Natural killer cell treated with Interleukin-12 subunit alpha and Interleukin-12 subunit beta and Interleukin-15 and Interleukin-18, amount 100 ng/mL, for 72 hours (primary cell): ENCODE results near the gene HPSE2. TPM values are rescaled to one million over a fixed set of nuclear protein-coding genes. Genes with fewer than 3 reads are reported as not detected.

Experiments
- ATAC-seq, 2 donors: fragments of 150-1000 bp; cut with Tn5 transposase in 1 of 2; sonication (Bioruptor Pico), chemical (Tn5 transposase) in 1 of 2; 2 replicates each; pipeline ENCODE4 v1.10.0; 2021
- DNase-seq: peaks from one replicate; pipeline ENCODE4 v3.0.0; 2022; ENCODE audit warnings: low spot score
- H3K27ac Mint-ChIP-seq, 2 donors: 1 replicate in 1 of 2; 2 replicates in 1 of 2; pipeline ENCODE4 v1.8.0; 2022; ENCODE audit warnings: mixed read lengths in 2 of 2, mild to moderate bottlenecking in 1 of 2, moderate library complexity in 1 of 2
- H3K27me3 Mint-ChIP-seq, 2 donors: 1 replicate in 1 of 2; 2 replicates in 1 of 2; pipeline ENCODE4 v1.8.0; 2022; ENCODE audit warnings: mixed read lengths in 2 of 2
- H3K36me3 Mint-ChIP-seq: one replicate; pipeline ENCODE4 v1.8.0; 2022; ENCODE audit warnings: mixed read lengths
- H3K4me1 Mint-ChIP-seq, 2 donors: 1 replicate in 1 of 2; 2 replicates in 1 of 2; pipeline ENCODE4 v1.8.0; 2022; ENCODE audit warnings: low read depth in 2 of 2, mixed read lengths in 2 of 2, mild to moderate bottlenecking in 1 of 2
- H3K4me3 Mint-ChIP-seq: one replicate; pipeline ENCODE4 v1.8.0; 2022; ENCODE audit warnings: mixed read lengths
- H3K9me3 Mint-ChIP-seq: 2 replicates; pipeline ENCODE4 v1.8.0; 2022; ENCODE audit warnings: mixed read lengths
- total RNA-seq, 2 donors: library from RNA; stranded (reverse); gene quantifications; one replicate each; pipeline ENCODE4 v1.2.3, GENCODE V29; 2022

Gene HPSE2
- total RNA-seq, 2 donors from 2014 or later = not detected

DNA sequence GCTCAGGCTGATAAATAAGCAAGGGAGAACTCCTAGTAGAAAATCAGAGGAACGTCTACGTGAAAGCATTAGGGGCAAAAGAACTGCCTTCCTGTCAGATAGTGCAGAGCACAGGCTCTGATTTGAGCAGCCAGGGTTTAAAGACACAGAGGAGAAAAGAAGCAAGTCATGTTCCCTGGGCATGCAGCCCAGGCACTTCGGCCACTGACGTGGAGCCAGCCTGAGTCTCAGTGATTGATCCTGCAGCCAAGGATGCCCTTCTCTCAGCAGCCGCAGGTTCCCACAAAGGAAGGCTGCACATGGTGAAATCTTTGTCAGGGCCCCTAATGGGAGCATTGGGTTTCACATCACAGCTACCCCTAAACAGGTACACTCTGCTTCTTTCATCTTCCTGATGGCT, 627.2 kb downstream of the HPSE2 start:
- H3K4me1 Mint-ChIP-seq = no peaks in the 10 kb centered on the region
- H3K4me3 Mint-ChIP-seq = no peak overlapping the region
- no peaks in the 10 kb centered on the region for H3K36me3 Mint-ChIP-seq
- DNase-seq = no peak
- ATAC-seq = no peak
- H3K9me3 Mint-ChIP-seq = no peaks in the 10 kb centered on the region
- no peak overlapping the region for H3K27ac Mint-ChIP-seq
- peaks cover 13 to 58% of the 10 kb centered on the region in 2 donors for H3K27me3 Mint-ChIP-seq

DNA sequence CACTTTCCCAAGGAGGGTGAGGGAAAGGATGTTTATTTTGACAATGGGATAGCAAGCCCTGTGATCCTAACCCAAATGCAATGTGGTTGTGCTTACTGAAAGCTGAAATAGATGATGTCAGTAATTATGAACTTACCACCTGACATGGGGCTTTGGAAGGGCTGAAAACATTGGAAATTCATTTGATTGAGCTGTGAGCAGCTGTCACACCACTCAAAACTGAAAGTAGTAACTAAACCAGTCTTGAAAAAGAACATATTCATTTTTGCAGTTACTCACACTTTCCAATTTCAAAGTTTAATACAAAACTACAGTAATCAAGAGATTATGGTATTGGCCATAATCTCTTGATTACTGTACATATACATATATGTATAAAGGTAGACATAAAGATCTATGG, 633.4 kb downstream of the HPSE2 start:
- Mint-ChIP-seq H3K4me1 (no peaks in the 10 kb centered on the region), H3K27ac (no peak overlapping the region), H3K36me3 (peaks cover 4% of the 10 kb centered on the region), H3K4me3 (no peak overlapping the region), H3K27me3 (peaks cover 12 to 36% of the 10 kb centered on the region in 2 donors), H3K9me3 (peaks cover 4% of the 10 kb centered on the region)
- no peak for ATAC-seq
- DNase-seq = no peak

DNA sequence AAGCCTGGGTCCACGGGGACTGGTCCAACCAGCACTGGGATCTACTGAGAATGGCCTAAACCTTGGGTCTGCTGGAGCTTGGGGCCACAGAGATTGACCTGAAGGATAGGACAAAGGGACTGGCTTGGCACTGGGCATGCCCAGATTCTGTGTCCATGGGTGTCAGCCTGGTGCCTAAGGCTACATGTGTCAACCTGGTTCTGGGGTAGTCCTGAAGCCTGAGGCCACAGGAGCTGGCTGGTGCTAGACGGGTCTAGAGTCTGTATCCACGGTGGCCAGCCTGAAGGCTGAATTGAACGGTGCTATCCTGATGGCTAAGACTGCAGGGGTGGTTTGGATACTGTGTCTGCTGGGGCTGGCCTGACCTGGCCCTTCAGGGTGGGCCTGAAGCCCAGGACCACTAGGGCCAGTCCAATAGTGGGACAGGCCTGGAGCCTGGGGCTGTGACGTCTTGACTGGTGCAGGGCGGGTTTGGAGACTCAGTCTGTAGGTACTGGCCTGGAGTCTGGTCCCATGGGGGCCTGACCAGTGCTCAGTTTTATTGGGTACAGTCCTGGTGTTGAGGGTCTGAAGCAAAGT, 636.5 kb downstream of the HPSE2 start:
- H3K27me3 Mint-ChIP-seq = peaks cover 9 to 18% of the 10 kb centered on the region in 2 donors
- no peak overlapping the region for H3K27ac Mint-ChIP-seq
- ATAC-seq (peak; percentile 41 to 61), DNase-seq (no peak)
- H3K4me3 Mint-ChIP-seq = no peak overlapping the region
- no peaks in the 10 kb centered on the region for H3K4me1 Mint-ChIP-seq
- H3K9me3 Mint-ChIP-seq = peaks cover 4% of the 10 kb centered on the region
- peaks cover 4% of the 10 kb centered on the region for H3K36me3 Mint-ChIP-seq

DNA sequence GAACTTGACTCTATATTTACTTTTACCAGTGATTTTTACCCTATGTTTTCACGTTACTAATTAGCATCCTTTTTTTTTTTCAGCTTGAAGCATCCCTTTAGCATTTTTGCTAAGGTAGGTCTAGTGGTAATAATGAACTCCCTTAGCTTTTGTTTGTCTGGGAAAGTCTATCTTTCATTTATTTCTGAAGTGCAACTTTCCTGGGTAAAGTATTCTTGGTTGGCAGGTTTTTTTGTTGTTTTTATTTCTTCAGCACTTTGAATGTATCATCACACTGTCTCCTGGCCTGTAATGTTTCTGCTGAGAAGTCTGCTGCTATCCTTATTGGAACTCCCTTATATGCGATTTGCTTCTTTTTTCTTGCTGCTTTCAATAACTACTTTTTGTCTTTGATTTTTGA, 639.2 kb downstream of the HPSE2 start:
- H3K4me3 Mint-ChIP-seq = no peak overlapping the region
- no peaks in the 10 kb centered on the region for H3K4me1 Mint-ChIP-seq
- H3K27me3 Mint-ChIP-seq = peaks cover 2 to 18% of the 10 kb centered on the region in 2 donors
- DNase-seq (no peak), ATAC-seq (no peak)
- H3K9me3 Mint-ChIP-seq = peaks cover 4% of the 10 kb centered on the region
- H3K27ac Mint-ChIP-seq = no peak overlapping the region
- peaks cover 4% of the 10 kb centered on the region for H3K36me3 Mint-ChIP-seq

DNA sequence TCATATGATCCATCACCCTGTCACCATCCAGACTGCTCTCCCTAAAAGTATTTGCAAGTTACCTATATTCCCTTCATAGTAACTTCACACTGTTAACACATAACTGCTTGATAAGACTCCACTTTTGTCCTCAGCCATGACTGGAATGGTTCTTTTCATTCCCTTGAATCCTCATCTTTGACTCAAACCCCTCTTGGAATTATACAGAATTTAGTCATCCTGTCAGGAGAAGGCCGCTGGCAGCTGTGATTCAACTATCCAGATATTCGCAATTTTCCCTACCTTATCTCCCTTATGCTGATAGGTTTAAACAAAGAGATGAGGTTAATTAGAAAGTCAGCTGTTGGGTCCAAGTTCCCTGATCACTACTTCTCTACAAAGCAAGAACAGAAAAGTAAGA, 646.0 kb downstream of the HPSE2 start:
- Mint-ChIP-seq H3K27ac (no peak overlapping the region), H3K4me1 (no peaks in the 10 kb centered on the region), H3K9me3 (no peaks in the 10 kb centered on the region), H3K4me3 (no peak overlapping the region), H3K36me3 (no peaks in the 10 kb centered on the region), H3K27me3 (peaks cover 7 to 30% of the 10 kb centered on the region in 2 donors)
- ATAC-seq = no peak
- no peak for DNase-seq

DNA sequence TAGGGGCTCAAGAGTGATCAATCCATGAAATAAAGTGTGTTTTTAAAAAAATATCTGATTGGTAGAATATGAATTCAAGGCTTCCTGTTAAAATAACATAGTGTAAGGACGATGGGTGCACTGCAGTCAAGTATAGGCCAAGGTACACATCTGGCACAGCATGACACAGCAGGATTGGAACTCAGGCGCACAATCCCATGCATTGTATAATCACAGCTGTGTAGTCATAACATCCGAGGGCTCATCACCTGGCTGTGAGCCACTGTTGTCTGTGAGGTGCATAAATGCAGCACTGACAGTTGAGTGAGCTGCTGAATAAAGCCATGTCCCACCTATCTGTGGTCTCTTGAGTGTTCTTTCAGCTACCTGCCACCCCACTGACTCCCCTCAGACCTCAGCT, 646.6 kb downstream of the HPSE2 start:
- no peaks in the 10 kb centered on the region for H3K4me1 Mint-ChIP-seq
- H3K27ac Mint-ChIP-seq = no peak overlapping the region
- DNase-seq = no peak
- no peak overlapping the region for H3K4me3 Mint-ChIP-seq
- H3K9me3 Mint-ChIP-seq = no peaks in the 10 kb centered on the region
- H3K27me3 Mint-ChIP-seq = peaks cover 7 to 36% of the 10 kb centered on the region in 2 donors
- no peaks in the 10 kb centered on the region for H3K36me3 Mint-ChIP-seq
- no peak for ATAC-seq

DNA sequence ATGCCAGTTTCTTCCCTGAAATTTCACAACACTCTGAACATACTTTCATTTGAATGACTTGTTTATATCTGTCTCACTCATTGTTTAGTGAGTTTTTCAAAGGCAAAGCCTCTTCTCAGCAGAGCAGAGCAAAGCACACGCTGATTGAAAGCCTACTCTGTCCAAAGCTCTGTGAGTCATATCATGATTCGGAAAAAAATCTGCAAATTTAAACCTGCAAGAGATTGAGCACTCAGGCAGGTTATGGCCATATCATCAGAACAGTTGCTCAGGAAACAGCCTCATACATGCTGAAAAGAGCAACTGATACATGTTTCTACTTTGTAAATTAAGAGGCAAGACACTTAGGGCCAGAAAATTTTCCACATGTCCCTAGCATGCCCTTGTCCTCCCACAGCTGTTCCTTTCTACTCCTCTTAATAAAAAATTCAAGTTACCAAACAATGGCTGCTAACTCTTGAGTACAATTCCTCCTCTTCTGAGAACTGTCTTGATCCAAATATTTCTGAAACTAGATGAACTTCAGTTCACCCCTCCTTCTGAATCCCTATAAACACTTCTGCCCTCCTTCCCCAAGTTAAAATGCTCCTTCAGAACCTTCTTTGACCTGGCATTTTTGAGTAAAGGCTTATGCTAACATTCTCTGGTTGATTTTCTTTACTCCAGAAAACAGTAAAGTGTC, 648.4 kb downstream of the HPSE2 start:
- Mint-ChIP-seq H3K4me1 (no peaks in the 10 kb centered on the region), H3K27me3 (peaks cover 17 to 39% of the 10 kb centered on the region in 2 donors), H3K9me3 (no peaks in the 10 kb centered on the region), H3K36me3 (no peaks in the 10 kb centered on the region), H3K27ac (no peak overlapping the region), H3K4me3 (no peak overlapping the region)
- ATAC-seq (no peak), DNase-seq (no peak)

DNA sequence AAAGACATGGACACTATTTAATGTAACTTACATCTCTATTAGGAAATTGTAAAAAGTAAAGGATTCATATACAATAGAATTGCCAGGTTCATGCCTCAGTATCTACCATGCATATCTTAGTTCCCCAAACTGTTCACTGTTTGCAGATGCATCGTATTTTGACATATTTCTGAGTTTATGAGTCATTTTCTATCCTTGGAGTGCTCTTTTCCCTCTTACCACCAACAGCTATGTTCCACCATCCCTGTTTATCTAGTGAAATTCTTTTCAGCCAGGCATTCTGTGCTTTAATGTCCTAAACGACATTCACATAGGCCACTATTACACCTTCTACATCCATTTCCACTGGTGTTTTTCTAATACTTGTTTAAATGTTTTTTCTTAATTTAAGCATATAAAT, 649.6 kb downstream of the HPSE2 start:
- H3K4me1 Mint-ChIP-seq = no peaks in the 10 kb centered on the region
- H3K36me3 Mint-ChIP-seq = no peaks in the 10 kb centered on the region
- no peaks in the 10 kb centered on the region for H3K9me3 Mint-ChIP-seq
- DNase-seq (no peak), ATAC-seq (no peak)
- peaks cover 15 to 39% of the 10 kb centered on the region in 2 donors for H3K27me3 Mint-ChIP-seq
- H3K27ac Mint-ChIP-seq = no peak overlapping the region
- H3K4me3 Mint-ChIP-seq = no peak overlapping the region

DNA sequence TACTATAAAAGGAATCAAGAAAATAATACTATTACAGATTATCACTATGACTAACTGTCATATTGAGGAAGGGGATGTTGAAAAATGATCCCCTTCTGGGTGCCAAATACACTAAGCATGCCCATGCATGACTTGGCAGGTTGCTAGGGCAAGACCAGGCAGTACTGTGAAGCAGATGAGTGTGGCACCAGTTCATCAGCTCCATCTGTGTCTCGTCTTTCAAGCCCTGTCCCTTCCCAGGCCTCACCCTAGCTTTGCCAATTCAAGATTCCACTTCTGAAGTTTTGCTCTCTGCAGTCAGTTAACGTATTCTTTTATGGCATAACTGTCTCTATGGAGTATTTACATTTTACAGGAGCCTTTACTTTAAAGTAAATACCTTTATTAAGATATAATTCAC, 653.3 kb downstream of the HPSE2 start:
- Mint-ChIP-seq H3K4me1 (no peaks in the 10 kb centered on the region), H3K36me3 (no peaks in the 10 kb centered on the region), H3K4me3 (no peak overlapping the region), H3K27ac (no peak overlapping the region), H3K27me3 (peaks cover 27 to 54% of the 10 kb centered on the region in 2 donors), H3K9me3 (no peaks in the 10 kb centered on the region)
- DNase-seq = no peak
- ATAC-seq = no peak

DNA sequence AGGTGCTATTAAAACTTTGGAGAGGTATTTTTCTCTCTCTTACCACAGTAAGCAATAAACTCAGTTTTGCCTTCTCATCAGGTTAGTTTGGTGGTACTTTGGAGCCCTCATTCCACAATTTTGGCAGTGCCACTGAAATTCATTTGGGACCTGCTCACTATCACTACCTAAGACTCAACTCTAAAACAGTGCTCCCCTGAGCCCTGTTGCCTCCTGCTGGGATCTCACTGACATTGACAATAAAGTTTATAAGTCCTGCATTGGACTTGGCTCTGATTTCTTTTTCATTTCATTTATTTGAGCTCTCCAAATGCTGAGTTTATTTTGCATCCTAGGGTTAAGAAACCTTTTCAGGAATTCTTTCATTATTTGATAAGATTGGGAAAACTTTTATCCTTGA, 658.1 kb downstream of the HPSE2 start:
- H3K4me1 Mint-ChIP-seq = no peaks in the 10 kb centered on the region
- DNase-seq (no peak), ATAC-seq (no peak)
- H3K4me3 Mint-ChIP-seq = no peak overlapping the region
- H3K9me3 Mint-ChIP-seq = no peaks in the 10 kb centered on the region
- H3K27me3 Mint-ChIP-seq = peaks cover 26 to 46% of the 10 kb centered on the region in 2 donors
- no peak overlapping the region for H3K27ac Mint-ChIP-seq
- no peaks in the 10 kb centered on the region for H3K36me3 Mint-ChIP-seq

DNA sequence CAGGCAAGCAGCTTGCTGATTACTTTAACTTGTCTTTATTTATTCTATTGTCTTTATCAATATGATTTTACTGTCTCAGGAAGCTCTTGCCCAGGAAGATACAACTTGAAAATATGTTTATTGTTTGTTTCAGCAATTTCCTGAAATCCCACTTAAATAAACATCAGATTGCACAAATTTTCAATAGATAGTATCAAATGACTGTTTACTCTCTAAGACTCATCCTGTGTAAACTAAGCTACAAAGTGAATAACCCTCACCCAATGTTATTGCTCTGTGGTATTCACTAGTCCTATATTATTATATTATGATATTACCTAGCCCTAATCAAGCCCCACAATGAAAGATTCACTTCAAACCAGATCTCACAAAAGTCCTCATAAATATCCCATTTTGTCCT, 658.5 kb downstream of the HPSE2 start:
- Mint-ChIP-seq H3K9me3 (no peaks in the 10 kb centered on the region), H3K36me3 (no peaks in the 10 kb centered on the region), H3K27ac (no peak overlapping the region), H3K4me3 (no peak overlapping the region), H3K4me1 (no peaks in the 10 kb centered on the region), H3K27me3 (peaks cover 30 to 50% of the 10 kb centered on the region in 2 donors)
- DNase-seq (no peak), ATAC-seq (no peak)

DNA sequence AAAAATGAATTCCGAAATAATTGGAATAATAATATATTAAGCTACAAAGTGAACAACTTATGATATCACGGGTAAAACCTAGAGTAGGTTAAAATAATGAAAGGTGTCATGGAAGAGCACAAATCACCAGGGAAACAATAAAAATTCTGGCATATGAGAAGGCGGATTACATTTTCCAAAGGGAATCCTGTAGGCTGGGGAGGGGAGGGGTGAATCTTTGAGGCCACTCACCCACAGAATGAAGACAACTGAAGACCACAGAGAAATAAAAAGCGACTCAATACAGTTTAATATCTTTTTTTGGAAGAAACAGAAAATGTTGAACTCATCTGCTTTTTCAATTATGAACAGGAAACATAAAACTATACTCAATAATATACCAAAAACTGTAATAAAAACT, 659.6 kb downstream of the HPSE2 start:
- Mint-ChIP-seq H3K4me1 (no peaks in the 10 kb centered on the region), H3K9me3 (no peaks in the 10 kb centered on the region), H3K4me3 (no peak overlapping the region), H3K27me3 (peaks cover 30 to 52% of the 10 kb centered on the region in 2 donors), H3K27ac (no peak overlapping the region), H3K36me3 (no peaks in the 10 kb centered on the region)
- ATAC-seq = no peak
- DNase-seq = no peak

DNA sequence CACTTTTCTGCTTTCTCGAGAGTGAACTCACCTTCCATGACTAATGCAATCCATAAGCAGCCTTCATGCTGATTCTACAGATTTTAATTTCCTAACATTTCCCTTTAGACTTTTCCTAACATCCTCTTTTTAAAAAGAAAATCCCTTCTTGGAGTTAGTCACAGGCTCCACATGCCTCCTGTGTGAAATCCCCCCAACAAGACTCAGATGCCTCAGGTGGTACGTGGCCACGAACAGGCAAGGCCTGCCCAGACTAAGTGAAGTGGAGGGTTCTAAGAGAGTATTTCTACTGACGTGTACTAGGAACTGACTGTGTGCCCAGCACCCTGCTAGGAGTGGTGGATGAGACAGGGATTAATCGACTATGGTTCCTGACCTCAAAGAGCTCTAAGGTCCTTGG, 663.1 kb downstream of the HPSE2 start:
- Mint-ChIP-seq H3K27ac (no peak overlapping the region), H3K36me3 (no peaks in the 10 kb centered on the region), H3K4me1 (no peaks in the 10 kb centered on the region), H3K27me3 (peaks cover 15 to 38% of the 10 kb centered on the region in 2 donors), H3K4me3 (no peak overlapping the region), H3K9me3 (no peaks in the 10 kb centered on the region)
- DNase-seq (no peak), ATAC-seq (no peak)

DNA sequence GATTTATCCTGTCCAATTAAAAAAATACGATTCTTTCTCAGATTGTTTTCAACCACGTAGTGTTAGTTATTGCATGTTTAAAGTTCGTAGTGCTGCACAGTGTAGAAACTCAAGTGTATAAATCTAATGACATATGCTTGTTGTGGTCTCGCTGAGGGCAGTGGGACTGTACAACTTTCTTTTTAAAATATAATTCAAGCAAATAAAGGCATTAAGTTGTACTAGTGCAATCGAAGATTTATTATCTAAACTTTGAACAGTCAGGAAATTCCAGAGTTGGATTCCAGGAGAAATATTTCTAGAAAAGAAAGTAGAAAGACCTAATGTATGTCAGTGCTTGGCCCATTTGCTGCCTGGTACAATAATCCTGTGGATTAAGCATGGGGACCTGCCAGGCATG, 664.8 kb downstream of the HPSE2 start:
- Mint-ChIP-seq H3K9me3 (no peaks in the 10 kb centered on the region), H3K36me3 (no peaks in the 10 kb centered on the region), H3K27ac (no peak overlapping the region), H3K27me3 (peaks cover 12 to 26% of the 10 kb centered on the region in 2 donors), H3K4me1 (no peaks in the 10 kb centered on the region), H3K4me3 (no peak overlapping the region)
- DNase-seq (no peak), ATAC-seq (no peak)

DNA sequence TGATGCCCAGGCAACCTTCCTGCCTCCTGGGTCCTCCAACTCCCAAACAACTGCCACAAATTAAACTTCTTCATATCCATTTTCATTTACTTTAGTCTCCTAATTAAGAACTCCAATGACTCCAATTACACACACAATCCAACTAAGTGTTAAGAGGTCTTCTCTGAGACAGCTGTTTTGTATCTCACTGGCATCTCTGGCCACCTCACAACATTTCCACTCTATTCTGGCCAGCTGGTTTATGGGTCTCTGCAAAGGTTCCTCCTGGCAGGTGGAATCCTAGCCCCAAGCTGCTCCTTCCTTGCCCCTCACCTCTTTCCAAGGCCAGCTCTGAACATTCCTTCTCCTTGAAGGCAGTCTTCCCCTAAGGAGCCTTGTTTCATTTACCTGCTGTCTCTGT, 665.8 kb downstream of the HPSE2 start:
- H3K27me3 Mint-ChIP-seq = peaks cover 12 to 26% of the 10 kb centered on the region in 2 donors
- H3K4me3 Mint-ChIP-seq = no peak overlapping the region
- ATAC-seq (no peak), DNase-seq (no peak)
- no peaks in the 10 kb centered on the region for H3K36me3 Mint-ChIP-seq
- no peak overlapping the region for H3K27ac Mint-ChIP-seq
- no peaks in the 10 kb centered on the region for H3K4me1 Mint-ChIP-seq
- H3K9me3 Mint-ChIP-seq = no peaks in the 10 kb centered on the region
